AG09309 (cell line): ENCODE measurements around the gene CDH5.

Experiments
- DNase-seq: peaks from one replicate; pipeline ENCODE4 v3.0.0-alpha.2; 2010; ENCODE audit warnings: low read depth
- H3K4me3 ChIP-seq: 2 replicates; pipeline ENCODE4 v1.5.1; 2011; ENCODE audit warnings: mild to moderate bottlenecking, low read depth, low read length, moderate library complexity; ENCODE audit not compliant: control insufficient read depth
- CTCF ChIP-seq: IDR thresholded peaks from 2 replicates; pipeline ENCODE4 v1.5.1; 2011; ENCODE audit warnings: mild to moderate bottlenecking, low read depth, low read length, inconsistent platforms; ENCODE audit not compliant: insufficient read depth, control insufficient read depth; ENCODE audit errors: missing control alignments

The CDH5 gene

GRCh38 chr16:66428682-66429251 lies 62.3 kb downstream of the CDH5 start:
- H3K4me3 ChIP-seq = no peak overlapping the region
- no peak for DNase-seq
- no peak for TF ChIP-seq CTCF

- no peak for DNase-seq
Measured at GRCh38 chr16:66429290-66429962, 62.9 kb downstream of the CDH5 start.

GRCh38 chr16:66430214-66430613 lies 63.7 kb downstream of the CDH5 start:
- no peak overlapping the region for H3K4me3 ChIP-seq
- no peak for TF ChIP-seq CTCF
- DNase-seq = no peak

More at GRCh38 chr16:66429290-66429962, 62.9 kb downstream of the CDH5 start:
- no peak overlapping the region for H3K4me3 ChIP-seq
- TF ChIP-seq CTCF = no peak

GRCh38 chr16:66431760-66432159 lies 65.3 kb downstream of the CDH5 start:
- DNase-seq = no peak
- TF ChIP-seq CTCF = no peak
- no peak overlapping the region for H3K4me3 ChIP-seq

- DNase-seq = no peak
- no peak for TF ChIP-seq CTCF
- H3K4me3 ChIP-seq = no peak overlapping the region
Measured at GRCh38 chr16:66432429-66432828, 65.9 kb downstream of the CDH5 start.

- H3K4me3 ChIP-seq = no peak overlapping the region
Measured at GRCh38 chr16:66434619-66435430, 68.3 kb downstream of the CDH5 start.

More at GRCh38 chr16:66434619-66435430, 68.3 kb downstream of the CDH5 start:
- DNase-seq = no peak
- no peak for TF ChIP-seq CTCF
